Muscle of arm (tissue), 12 donors: ENCODE measurements around the gene CCNA2. TPM values are rescaled to one million over a fixed set of nuclear protein-coding genes. Genes with fewer than 3 reads are reported as not detected.

ENCODE experiments used
- DNase-seq: peaks from one replicate; pipeline ENCODE4 v3.0.0-alpha.2; 2013
- polyA plus RNA-seq, 12 donors: library from polyadenylated mRNA; unstranded; fragments of 120-200 nt; gene quantifications; one replicate each; pipeline ENCODE4 v1.2.1, GENCODE V29; 2013; ENCODE audit not compliant: insufficient read length in 12 of 12

The CCNA2 gene
- polyA plus RNA-seq, 12 donors, result 12.2 to 34.5 (median 24.5) TPM; not detected in 1

- no peak for DNase-seq
Observed at GRCh38 chr4:121778991-121779628, 44.6 kb downstream of the CCNA2 start.

GRCh38 chr4:121777625-121778024, 46.1 kb downstream of the CCNA2 start:
- no peak for DNase-seq

- no peak for DNase-seq
Observed at GRCh38 chr4:121776610-121777401, 46.9 kb downstream of the CCNA2 start.

- no peak for DNase-seq
Observed at GRCh38 chr4:121773883-121774282, 49.8 kb downstream of the CCNA2 start.

- DNase-seq, result no peak
Observed at GRCh38 chr4:121771869-121772268, 51.8 kb downstream of the CCNA2 start.

GRCh38 chr4:121769341-121769740, 54.3 kb downstream of the CCNA2 start:
- DNase-seq, result no peak

- DNase-seq, result no peak
Observed at GRCh38 chr4:121767166-121767565, 56.5 kb downstream of the CCNA2 start.

Other genes starting within 250 kb of the CCNA2 start
- 100 to 1,000 TPM in 11 of 12 donors, not detected in 1; 212 to 561 (median 375) TPM for gene ANXA5, start 126.9 kb downstream of the CCNA2 start, polyA plus RNA-seq
- gene SMIM43, start 58.7 kb downstream of the CCNA2 start, polyA plus RNA-seq, result 1 to 10 TPM in 8 of 12 donors, under 1 TPM in 2, not detected in 2; 0.55 to 2.8 (median 1.7) TPM
- gene EXOSC9, start 22.6 kb downstream of the CCNA2 start, polyA plus RNA-seq, result 10 to 100 TPM in 11 of 12 donors, not detected in 1; 24.0 to 58.3 (median 33.1) TPM
- 10 to 100 TPM in 9 of 12 donors, 1 to 10 TPM in 2, not detected in 1; 8.7 to 19.6 (median 14.6) TPM for gene BBS7, start 46.6 kb upstream of the CCNA2 start, polyA plus RNA-seq
- gene TRPC3, start 128.2 kb upstream of the CCNA2 start, polyA plus RNA-seq, result 1 to 10 TPM in 4 of 12 donors, under 1 TPM in 6, not detected in 2; 0.41 to 2.1 (median 0.81) TPM